Fibroblast of pulmonary artery (primary cell): ENCODE measurements around the gene U2AF2.

Experiments used
- DNase-seq: peaks from one replicate; pipeline ENCODE4 v3.0.0-alpha.2; 2010; ENCODE audit warnings: low read depth
- H3K4me3 ChIP-seq: replicated peaks from 2 replicates; pipeline ENCODE4 v1.5.1; 2011; ENCODE audit warnings: low read depth, mild to moderate bottlenecking, control low read depth, low read length, moderate library complexity
- TF ChIP-seq, protein P1 (sequence below): IDR thresholded peaks from 2 replicates; pipeline ENCODE4 v1.5.1; 2011; ENCODE audit warnings: mild to moderate bottlenecking, control low read depth, low read length, inconsistent platforms; ENCODE audit errors: missing control alignments

U2AF2 gene

DNA sequence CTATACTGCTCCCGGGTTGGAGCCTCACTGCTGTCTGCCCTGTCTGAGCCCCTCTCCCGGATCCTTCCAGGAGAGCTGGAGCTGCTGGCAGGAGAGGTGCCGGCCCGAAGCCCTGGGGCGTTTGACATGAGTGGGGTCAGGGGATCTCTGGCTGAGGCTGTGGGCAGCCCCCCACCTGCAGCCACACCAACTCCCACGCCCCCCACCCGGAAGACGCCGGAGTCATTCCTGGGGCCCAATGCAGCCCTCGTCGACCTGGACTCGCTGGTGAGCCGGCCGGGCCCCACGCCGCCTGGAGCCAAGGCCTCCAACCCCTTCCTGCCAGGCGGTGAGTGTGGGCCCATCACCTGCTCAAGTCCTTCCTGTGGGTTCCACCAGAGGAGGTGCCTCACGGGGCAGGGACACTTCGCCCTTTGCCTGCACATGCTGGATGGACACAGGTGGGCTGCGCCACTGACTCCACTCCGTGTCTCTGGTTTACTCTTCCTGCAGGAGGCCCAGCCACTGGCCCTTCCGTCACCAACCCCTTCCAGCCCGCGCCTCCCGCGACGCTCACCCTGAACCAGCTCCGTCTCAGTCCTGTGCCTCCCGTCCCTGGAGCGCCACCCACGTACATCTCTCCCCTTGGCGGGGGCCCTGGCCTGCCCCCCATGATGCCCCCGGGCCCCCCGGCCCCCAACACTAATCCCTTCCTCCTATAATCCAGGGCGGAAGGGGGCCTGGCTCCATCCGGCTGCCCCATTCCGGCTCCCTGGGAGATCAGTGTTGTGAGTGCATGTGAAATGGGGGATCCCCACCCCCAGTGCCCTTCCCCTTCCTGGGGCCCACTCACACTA is 40.0 kb downstream of the U2AF2 start:
- DNase-seq = no peak
- TF ChIP-seq, protein P1, sequence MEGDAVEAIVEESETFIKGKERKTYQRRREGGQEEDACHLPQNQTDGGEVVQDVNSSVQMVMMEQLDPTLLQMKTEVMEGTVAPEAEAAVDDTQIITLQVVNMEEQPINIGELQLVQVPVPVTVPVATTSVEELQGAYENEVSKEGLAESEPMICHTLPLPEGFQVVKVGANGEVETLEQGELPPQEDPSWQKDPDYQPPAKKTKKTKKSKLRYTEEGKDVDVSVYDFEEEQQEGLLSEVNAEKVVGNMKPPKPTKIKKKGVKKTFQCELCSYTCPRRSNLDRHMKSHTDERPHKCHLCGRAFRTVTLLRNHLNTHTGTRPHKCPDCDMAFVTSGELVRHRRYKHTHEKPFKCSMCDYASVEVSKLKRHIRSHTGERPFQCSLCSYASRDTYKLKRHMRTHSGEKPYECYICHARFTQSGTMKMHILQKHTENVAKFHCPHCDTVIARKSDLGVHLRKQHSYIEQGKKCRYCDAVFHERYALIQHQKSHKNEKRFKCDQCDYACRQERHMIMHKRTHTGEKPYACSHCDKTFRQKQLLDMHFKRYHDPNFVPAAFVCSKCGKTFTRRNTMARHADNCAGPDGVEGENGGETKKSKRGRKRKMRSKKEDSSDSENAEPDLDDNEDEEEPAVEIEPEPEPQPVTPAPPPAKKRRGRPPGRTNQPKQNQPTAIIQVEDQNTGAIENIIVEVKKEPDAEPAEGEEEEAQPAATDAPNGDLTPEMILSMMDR = no peak
- H3K4me3 ChIP-seq = no peak overlapping the region

DNA sequence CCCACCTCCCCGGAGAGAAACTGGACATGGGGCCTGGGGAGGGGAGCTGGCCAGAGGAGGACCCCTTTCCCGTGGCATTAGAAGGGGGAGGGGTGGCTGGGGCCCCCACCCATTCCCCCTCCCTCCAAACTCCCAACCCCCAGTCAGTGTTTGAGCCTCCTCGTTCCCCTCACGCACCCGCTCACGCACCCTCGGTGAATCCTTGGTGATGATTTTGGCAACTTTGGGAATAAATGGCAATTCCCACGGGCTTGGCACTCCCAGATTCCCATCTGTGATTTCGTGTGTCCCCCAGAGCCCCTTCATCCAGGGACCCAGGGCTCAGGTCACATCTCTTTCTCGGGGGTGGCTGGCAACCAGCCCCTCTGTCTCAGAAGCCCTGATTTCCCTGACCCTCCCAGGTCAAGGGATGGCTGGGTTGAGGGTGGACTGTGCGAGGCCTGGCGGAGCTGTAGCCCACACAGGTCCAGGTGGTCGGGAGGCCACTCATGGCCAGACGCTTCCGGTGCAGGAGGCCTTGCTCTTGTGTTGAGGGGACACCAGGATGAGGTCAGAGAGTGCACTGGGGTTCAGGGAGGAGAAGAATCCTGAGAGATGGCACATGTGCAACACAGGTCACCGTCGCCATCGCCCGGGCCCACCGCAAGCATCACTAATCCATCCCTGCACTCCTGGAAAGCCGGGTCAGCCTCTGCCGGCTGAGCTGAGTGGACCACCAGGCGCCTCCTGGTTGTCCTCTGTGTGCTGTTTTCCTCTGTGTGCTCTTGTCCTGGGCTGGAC is 40.9 kb downstream of the U2AF2 start:
- TF ChIP-seq, protein P1 = no peak
- no peak for DNase-seq

DNA sequence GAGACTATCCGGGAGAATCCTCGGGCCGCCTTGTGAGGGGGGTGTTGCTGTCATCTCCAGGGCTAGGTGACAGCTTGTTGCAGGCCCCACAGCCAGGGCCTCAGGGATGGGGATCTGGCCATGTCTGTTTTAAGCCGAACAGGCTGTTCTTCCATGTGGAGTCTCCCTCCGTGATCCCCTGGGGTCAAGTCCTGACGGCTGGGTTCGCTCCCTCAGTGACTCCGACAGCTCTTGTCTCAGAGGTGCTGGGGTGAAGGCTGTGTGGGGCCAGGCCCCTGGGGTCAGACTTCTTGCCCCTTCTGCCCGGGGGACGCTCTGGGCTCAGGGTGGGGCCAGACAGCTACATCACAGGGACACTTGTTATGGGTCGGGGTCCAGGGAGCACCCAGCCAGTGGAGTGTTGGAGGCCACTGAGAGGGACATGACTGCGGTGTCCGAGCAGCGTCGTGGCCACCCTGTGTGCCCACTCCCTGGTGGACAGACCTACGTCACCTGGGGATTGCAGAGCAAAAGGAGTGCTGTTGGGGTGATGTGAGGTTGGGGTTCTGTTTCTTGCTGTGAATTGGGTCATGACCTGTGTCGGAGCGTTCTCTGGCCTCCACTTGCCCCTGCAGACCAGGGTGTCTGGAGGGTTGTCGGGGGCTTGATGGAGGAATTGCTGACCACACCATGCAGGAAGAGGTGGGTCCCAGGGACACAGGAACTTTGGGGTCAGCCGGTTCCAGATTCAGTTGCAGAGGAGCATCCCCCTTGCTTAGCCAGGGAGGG is 41.6 kb downstream of the U2AF2 start:
- TF ChIP-seq, protein P1 = no peak
- no peak overlapping the region for H3K4me3 ChIP-seq
- no peak for DNase-seq

More for the DNA sequence above, 40.9 kb downstream of the U2AF2 start:
- no peak overlapping the region for H3K4me3 ChIP-seq

DNA sequence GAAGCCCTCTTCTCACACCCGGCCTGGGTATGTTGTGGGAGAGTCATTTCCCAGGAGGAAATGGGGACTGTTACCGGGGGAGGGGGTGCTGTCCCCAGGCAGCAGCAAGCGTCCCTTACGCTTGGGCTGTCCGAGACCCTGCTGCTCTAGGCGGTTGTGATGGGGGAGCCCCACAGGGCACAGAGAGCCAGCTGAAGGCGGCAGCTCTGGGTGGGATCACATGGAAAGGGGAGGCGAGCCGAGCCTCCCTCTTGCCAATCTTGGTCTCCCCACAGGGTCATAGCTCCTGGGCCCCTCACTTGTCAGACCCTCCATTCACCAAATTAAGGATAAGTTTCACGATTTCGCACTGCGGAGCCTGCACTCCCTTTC is 42.2 kb downstream of the U2AF2 start:
- H3K4me3 ChIP-seq = no peak overlapping the region
- TF ChIP-seq, protein P1 = no peak
- DNase-seq = no peak

DNA sequence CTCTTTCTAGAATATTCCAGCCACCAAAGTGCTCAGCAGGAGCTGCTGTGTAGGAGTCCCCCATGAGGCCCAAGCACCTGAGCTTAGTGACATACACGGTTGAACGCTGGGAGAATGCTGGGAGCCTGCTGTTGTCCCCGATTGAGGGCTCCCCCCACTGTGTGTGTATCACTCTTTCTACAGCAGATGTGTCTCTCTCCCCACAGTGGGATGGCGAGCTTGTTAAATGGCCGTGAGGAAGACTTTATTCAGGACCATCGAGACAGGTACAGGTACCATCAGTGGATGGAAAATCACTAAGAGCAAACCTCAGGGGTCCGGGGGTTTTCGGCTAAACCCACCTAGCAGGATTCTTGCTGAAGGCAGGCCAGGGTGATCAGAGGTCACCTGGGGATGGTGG is 42.9 kb downstream of the U2AF2 start:
- no peak for DNase-seq
- TF ChIP-seq, protein P1 = no peak
- H3K4me3 ChIP-seq = no peak overlapping the region

DNA sequence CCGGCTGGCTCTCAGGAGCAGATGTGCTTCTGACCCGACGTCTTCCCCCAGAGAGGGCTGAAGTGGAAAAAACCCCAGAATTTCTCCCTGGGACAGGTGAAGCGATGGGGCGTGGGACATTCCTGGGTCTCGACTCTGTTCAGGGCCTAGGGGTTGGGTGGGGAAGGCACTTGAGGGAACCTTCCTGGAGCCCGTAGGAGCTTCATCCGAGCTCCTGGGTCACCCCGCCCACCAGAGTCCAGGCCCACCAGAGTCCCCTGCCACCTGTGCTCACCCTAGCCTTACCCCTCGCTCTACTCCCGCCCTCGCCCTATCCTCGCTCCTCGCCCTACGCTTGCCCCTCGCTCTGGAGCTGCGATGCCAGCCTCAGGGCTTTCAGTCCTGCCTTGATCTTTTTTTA is 43.4 kb downstream of the U2AF2 start:
- H3K4me3 ChIP-seq = no peak overlapping the region
- DNase-seq = no peak
- TF ChIP-seq, protein P1 = no peak
